IMR-90 (cell line): ENCODE data around the gene SLC3A2. TPM values are rescaled to one million over a fixed set of nuclear protein-coding genes. Genes with fewer than 3 reads are reported as not detected.

Experiments
- ATAC-seq: fragments of 200-7000 bp; cut with Tn5 transposase; 2 replicates; pipeline ENCODE4 v1.9.1; 2020; ENCODE audit warnings: low read depth, mild to moderate bottlenecking, moderate library complexity
- BruUV-seq: library from RNA; stranded (reverse); fragments of 400-500 nt; replicated peaks from 2 replicates; lab custom pipeline; 2021; lab: Mats Ljungman, UMichigan
- CTCF ChIA-PET: fragments of 300-600 bp; formaldehyde crosslinking; extraction: SDS; loops from one replicate; lab custom pipeline; 2021; ENCODE audit warnings: antibody characterized with exemption; lab: Yijun Ruan, JAX
- POLR2A ChIA-PET: fragments of 300-600 bp; sonication (Branson Sonifier 250); formaldehyde crosslinking; loops from one replicate; lab custom pipeline; 2022; ENCODE audit warnings: antibody characterized with exemption; ENCODE audit not compliant: unreplicated experiment; lab: Charles Lee
- DNase-seq: peaks from one replicate; pipeline ENCODE4 v3.0.0; 2013
- H2AFZ ChIP-seq: replicated peaks from 2 replicates; pipeline ENCODE3; 2013; ENCODE audit warnings: low read length, mild to moderate bottlenecking; ENCODE audit not compliant: poor library complexity
- H2AK5ac ChIP-seq: 2 replicates; pipeline ENCODE4 v1.6.1; 2013; ENCODE audit warnings: low read depth, low read length, inconsistent platforms
- H2AK9ac ChIP-seq: replicated peaks from 2 replicates; pipeline ENCODE3; 2013; ENCODE audit warnings: mild to moderate bottlenecking, low read depth, low read length, moderate library complexity; ENCODE audit not compliant: poor library complexity
- H2BK120ac ChIP-seq: 2 replicates; pipeline ENCODE4 v1.6.1; 2013; ENCODE audit warnings: low read depth, low read length, inconsistent platforms
- H2BK15ac ChIP-seq: 3 replicates; pipeline ENCODE4 v1.6.1; 2013; ENCODE audit warnings: low read depth, low read length, inconsistent platforms
- H2BK20ac ChIP-seq: 2 replicates; pipeline ENCODE4 v1.6.1; 2013; ENCODE audit warnings: low read depth, mild to moderate bottlenecking, inconsistent platforms, low read length, moderate library complexity
- H2BK5ac ChIP-seq: 2 replicates; pipeline ENCODE4 v1.6.1; 2013; ENCODE audit warnings: mild to moderate bottlenecking, low read depth, low read length, inconsistent platforms; ENCODE audit not compliant: poor library complexity, severe bottlenecking
- H3K14ac ChIP-seq: replicated peaks from 2 replicates; pipeline ENCODE4 v1.6.1; 2013; ENCODE audit warnings: low read depth, low read length, inconsistent platforms
- H3K18ac ChIP-seq: 2 replicates; pipeline ENCODE4 v1.6.1; 2013; ENCODE audit warnings: low read depth, low read length, control low read depth
- H3K23ac ChIP-seq: 2 replicates; pipeline ENCODE4 v1.6.1; 2013; ENCODE audit warnings: low read depth, low read length, inconsistent platforms
- H3K27ac ChIP-seq: 2 replicates; pipeline ENCODE4 v1.5.1; 2013; ENCODE audit warnings: mild to moderate bottlenecking, control low read depth, low read length; ENCODE audit not compliant: insufficient read depth
- H3K27me3 ChIP-seq: 2 replicates; pipeline ENCODE4 v1.6.1; 2013; ENCODE audit warnings: low read length; ENCODE audit not compliant: control insufficient read depth, insufficient read depth
- H3K36me3 ChIP-seq: 2 replicates; pipeline ENCODE4 v1.6.1; 2013; ENCODE audit warnings: low read length, mixed read lengths; ENCODE audit not compliant: control insufficient read depth, insufficient read depth
- H3K4ac ChIP-seq: 2 replicates; pipeline ENCODE4 v1.6.1; 2013; ENCODE audit warnings: low read depth, low read length, inconsistent platforms
- H3K4me1 ChIP-seq: 2 replicates; pipeline ENCODE4 v1.6.1; 2013; ENCODE audit warnings: low read length, mixed read lengths; ENCODE audit not compliant: control insufficient read depth, insufficient read depth
- H3K4me2 ChIP-seq: 2 replicates; pipeline ENCODE4 v1.6.1; 2013; ENCODE audit warnings: low read depth, mild to moderate bottlenecking, control low read depth, low read length, moderate library complexity
- H3K4me3 ChIP-seq: 2 replicates; pipeline ENCODE4 v1.5.1; 2013; ENCODE audit warnings: low read depth, mild to moderate bottlenecking, control low read depth, low read length, moderate library complexity; ENCODE audit not compliant: insufficient read depth
- H3K56ac ChIP-seq: 2 replicates; pipeline ENCODE4 v1.6.1; 2013; ENCODE audit warnings: low read length, inconsistent platforms; ENCODE audit not compliant: insufficient read depth; ENCODE audit errors: extremely low read depth
- H3K79me1 ChIP-seq, 2 experiments: 2 replicates each; pipeline ENCODE4 v1.6.1; 2013; ENCODE audit warnings: low read length in 2 of 2, inconsistent platforms in 1 of 2, low read depth in 1 of 2
- H3K9ac ChIP-seq: 2 replicates; pipeline ENCODE4 v1.6.1; 2013; ENCODE audit warnings: low read depth, low read length, control low read depth
- H3K9me1 ChIP-seq: 2 replicates; pipeline ENCODE4 v1.6.1; 2013; ENCODE audit warnings: low read length, inconsistent platforms; ENCODE audit not compliant: insufficient read depth
- H3K9me3 ChIP-seq: 2 replicates; pipeline ENCODE4 v1.6.1; 2013; ENCODE audit warnings: low read length; ENCODE audit not compliant: control insufficient read depth, insufficient read depth
- H4K20me1 ChIP-seq: 2 replicates; pipeline ENCODE4 v1.6.1; 2013; ENCODE audit warnings: low read length, inconsistent platforms; ENCODE audit not compliant: insufficient read depth
- H4K5ac ChIP-seq: 2 replicates; pipeline ENCODE4 v1.6.1; 2013; ENCODE audit warnings: mild to moderate bottlenecking, low read depth, low read length, control low read depth
- H4K8ac ChIP-seq, 2 experiments: 2 replicates each; pipeline ENCODE4 v1.6.1; 2013; ENCODE audit warnings: low read depth in 2 of 2, low read length in 2 of 2, control low read depth in 1 of 2, inconsistent platforms in 1 of 2
- H4K91ac ChIP-seq: 2 replicates; pipeline ENCODE4 v1.6.1; 2013; ENCODE audit warnings: low read depth, low read length, inconsistent platforms; ENCODE audit not compliant: insufficient read depth
- BHLHE40 ChIP-seq: fragments of 150-350 bp; IDR thresholded peaks from 2 replicates; pipeline ENCODE4 v1.6.1; 2016; ENCODE audit warnings: mild to moderate bottlenecking, low read depth, low read length
- CEBPB ChIP-seq: IDR thresholded peaks from 2 replicates; pipeline ENCODE4 v1.6.1; 2012; ENCODE audit warnings: low read depth, low read length, improper control_type of control experiment
- CHD1 ChIP-seq: IDR thresholded peaks from 2 replicates; pipeline ENCODE4 v1.6.1; 2012; ENCODE audit warnings: low read depth, low read length, improper control_type of control experiment
- CTCF ChIP-seq: conservative IDR thresholded peaks from 2 replicates; pipeline ENCODE4 v1.5.1; 2012; ENCODE audit warnings: mild to moderate bottlenecking, low read depth, low read length, improper control_type of control experiment
- ELK1 ChIP-seq: fragments of 150-350 bp; IDR thresholded peaks from 2 replicates; pipeline ENCODE4 v1.6.1; 2016; ENCODE audit warnings: low read depth, mild to moderate bottlenecking, low read length, moderate library complexity, borderline replicate concordance
- FOS ChIP-seq: fragments of 150-350 bp; IDR thresholded peaks from 2 replicates; pipeline ENCODE4 v1.6.1; 2016; ENCODE audit warnings: low read depth, low read length
- MAFK ChIP-seq: IDR thresholded peaks from 2 replicates; pipeline ENCODE4 v1.6.1; 2012; ENCODE audit warnings: low read depth, low read length, improper control_type of control experiment
- MAZ ChIP-seq: IDR thresholded peaks from 2 replicates; pipeline ENCODE4 v1.6.1; 2012; ENCODE audit warnings: low read depth, mild to moderate bottlenecking, low read length, improper control_type of control experiment, moderate library complexity, borderline replicate concordance
- MXI1 ChIP-seq: IDR thresholded peaks from 2 replicates; pipeline ENCODE4 v1.6.1; 2012; ENCODE audit warnings: low read depth, mild to moderate bottlenecking, low read length, moderate library complexity, borderline replicate concordance
- NFE2L2 ChIP-seq: fragments of 150-350 bp; IDR thresholded peaks from 2 replicates; pipeline ENCODE4 v1.6.1; 2016; ENCODE audit warnings: low read depth, mild to moderate bottlenecking, low read length
- POLR2A ChIP-seq: IDR thresholded peaks from 2 replicates; pipeline ENCODE4 v1.6.1; 2012; ENCODE audit warnings: mild to moderate bottlenecking, low read depth, low read length
- RAD21 ChIP-seq: IDR thresholded peaks from 2 replicates; pipeline ENCODE4 v1.6.1; 2012; ENCODE audit warnings: low read length, improper control_type of control experiment
- RCOR1 ChIP-seq: IDR thresholded peaks from 2 replicates; pipeline ENCODE4 v1.6.1; 2012; ENCODE audit warnings: mild to moderate bottlenecking, low read length, improper control_type of control experiment; ENCODE audit not compliant: insufficient replicate concordance
- RFX5 ChIP-seq: IDR thresholded peaks from 2 replicates; pipeline ENCODE4 v1.8.0; 2012; ENCODE audit warnings: low read depth, mild to moderate bottlenecking, low read length, moderate library complexity
- SMC3 ChIP-seq: fragments of 150-350 bp; IDR thresholded peaks from 2 replicates; pipeline ENCODE4 v1.6.1; 2016; ENCODE audit warnings: low read depth, mild to moderate bottlenecking, antibody characterized with exemption, low read length, moderate library complexity
- USF2 ChIP-seq: fragments of 150-350 bp; IDR thresholded peaks from 2 replicates; pipeline ENCODE4 v1.6.1; 2017; ENCODE audit warnings: mild to moderate bottlenecking, antibody characterized with exemption, low read length, low read depth
- WGBS, 2 experiments: methylation state at CpG; one replicate each; pipeline versions ENCODE4 v1.1.5 to v1.1.7; 2013; ENCODE audit warnings: missing lambda C conversion rate in 2 of 2; ENCODE audit not compliant: insufficient read length in 1 of 2; ENCODE audit errors: extremely low coverage in 2 of 2; 5-methylcytosine and 5-hydroxymethylcytosine counted together
- dilution Hi-C: fragments of 300-500 bp; cut with HindIII; formaldehyde crosslinking; loops from one replicate; pipeline ENCODE4 v1.14.3; 2018; ENCODE audit warnings: low sequenced_read_pairs; ENCODE audit not compliant: unreplicated experiment
- in situ Hi-C: fragments of 300-500 bp; cut with MboI; formaldehyde crosslinking; loops from 3 replicates; pipeline ENCODE4 v1.14.3; 2019; ENCODE audit warnings: low sequenced_read_pairs, inconsistent platforms, mixed read lengths
- intact Hi-C: fragments of 100-400 bp; cut with micrococcal nuclease; formaldehyde crosslinking; loops from 2 replicates; pipeline ENCODE4 v1.10.0; 2022
- polyA plus RNA-seq, 3 experiments: library from polyadenylated mRNA; depleted of rRNA; stranded (reverse); fragments of >200 nt; gene quantifications; 2 replicates each; pipeline ENCODE4 v1.2.3, GENCODE V29; 2012; ENCODE audit warnings: low replicate concordance in 1 of 3
- total RNA-seq: library from RNA; depleted of rRNA; stranded (reverse); fragments of >200 nt; gene quantifications from 2 replicates; pipeline ENCODE4 v1.2.3, GENCODE V29; 2012

The SLC3A2 gene
- total and polyA plus RNA-seq, 2 of the 4 experiments (the other 2 are of a cell fraction), result 140 to 239 TPM

- Histone ChIP-seq H2BK20ac (no peak overlapping the region), H3K4ac (no peak overlapping the region), H3K27me3 (peaks cover 31% of the 10 kb centered on the region), H4K20me1 (no peaks in the 10 kb centered on the region), H3K18ac (no peak overlapping the region), H3K14ac (no peak overlapping the region), H2BK5ac (no peak overlapping the region), H3K9ac (no peak overlapping the region), H3K4me2 (no peak overlapping the region), H3K9me3 (no peaks in the 10 kb centered on the region), H3K23ac (no peak overlapping the region), H2BK15ac (no peak overlapping the region), H2AK9ac (no peak overlapping the region), H3K36me3 (no peaks in the 10 kb centered on the region), H3K9me1 (no peaks in the 10 kb centered on the region), H2AFZ (no peak overlapping the region), H2AK5ac (no peak overlapping the region), H3K4me3 (no peak overlapping the region), H3K27ac (no peak overlapping the region), H3K4me1 (no peaks in the 10 kb centered on the region), H4K5ac (no peak overlapping the region), H3K56ac (no peak overlapping the region), H4K91ac (no peak overlapping the region), H3K79me1 (no peaks in the 10 kb centered on the region), H4K8ac (no peak overlapping the region), H2BK120ac (no peak overlapping the region)
- ChIA-PET CTCF (interaction anchor here (1.1 to 1.6 kb wide), 2 partner anchors 11 to 109 kb away, joined by 4 read pairs; no protein-coding TSS in a partner anchor), POLR2A (no interaction called here)
- ATAC-seq (no peak), DNase-seq (no peak)
- in situ Hi-C loops (no loop called here), intact Hi-C loops (no loop called here), dilution Hi-C loops (no loop called here)
- no peak for TF ChIP-seq FOS
- no peak for TF ChIP-seq MXI1
- no peak for TF ChIP-seq MAFK
- TF ChIP-seq MAZ, result no peak
- no peak for TF ChIP-seq ELK1
- no peak for TF ChIP-seq POLR2A
- TF ChIP-seq USF2, result no peak
- no peak for TF ChIP-seq CHD1
- no peak for TF ChIP-seq CEBPB
- TF ChIP-seq NFE2L2, result no peak
- TF ChIP-seq RCOR1, result no peak
- TF ChIP-seq CTCF, result no peak
- no peak for TF ChIP-seq RAD21
- TF ChIP-seq RFX5, result no peak
- no peak for TF ChIP-seq BHLHE40
- TF ChIP-seq SMC3, result no peak
- no TSS peak for BruUV-seq
- no CpG with 5 or more reads among the region's 1 CpG for WGBS, 2 experiments
Observed at GRCh38 chr11:62914416-62914815, 33.7 kb downstream of the SLC3A2 start.
